NCI-H524 treated with DMSO at 0.1 percent for 48 hours (cell line): ENCODE measurements around the gene RBM33.

ENCODE experiments used
- DNase-seq: peaks from one replicate; lab custom pipeline; 2025; lab: John Stamatoyannopoulos, UW

Gene RBM33

DNA sequence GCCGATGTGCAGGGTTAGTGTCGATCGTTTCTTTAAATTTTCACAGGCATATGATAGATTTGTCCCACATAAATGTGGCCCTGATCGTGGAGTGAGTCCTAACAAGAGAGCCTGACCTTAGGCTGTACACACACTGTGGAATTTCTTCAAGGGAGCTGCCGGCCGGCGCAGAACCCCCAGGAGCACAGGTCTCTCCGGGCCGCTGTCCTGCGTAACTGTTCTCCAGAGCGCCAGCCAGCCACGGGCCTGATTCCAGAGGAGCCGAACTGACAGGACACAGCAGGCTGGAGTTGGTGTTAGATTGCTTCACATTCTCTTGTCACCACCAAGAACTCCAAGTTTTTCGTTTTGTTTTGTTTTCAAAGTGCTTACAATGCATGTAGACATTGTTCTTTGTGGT lies 130.5 kb downstream of the RBM33 start:
- DNase-seq, result no peak

DNA sequence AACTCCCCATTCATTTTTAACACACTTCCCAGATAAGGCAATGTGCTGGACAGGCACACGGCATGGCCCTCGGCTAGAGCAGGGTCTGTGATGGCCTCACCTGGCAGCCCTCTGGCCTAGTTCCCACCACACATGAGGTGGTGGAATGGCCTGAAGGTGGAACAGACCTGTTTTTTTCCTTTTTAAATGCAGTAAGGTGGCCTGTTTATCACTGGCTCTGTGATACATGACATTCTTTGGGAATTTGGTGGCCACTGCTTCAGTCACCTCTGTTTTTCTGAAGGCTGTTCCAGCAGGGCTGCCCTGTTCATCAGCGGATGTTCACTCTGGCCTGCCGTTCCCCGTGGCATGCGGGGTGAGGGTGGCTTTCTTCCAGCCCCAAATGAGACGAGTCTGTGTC lies 131.2 kb downstream of the RBM33 start:
- DNase-seq, result no peak

DNA sequence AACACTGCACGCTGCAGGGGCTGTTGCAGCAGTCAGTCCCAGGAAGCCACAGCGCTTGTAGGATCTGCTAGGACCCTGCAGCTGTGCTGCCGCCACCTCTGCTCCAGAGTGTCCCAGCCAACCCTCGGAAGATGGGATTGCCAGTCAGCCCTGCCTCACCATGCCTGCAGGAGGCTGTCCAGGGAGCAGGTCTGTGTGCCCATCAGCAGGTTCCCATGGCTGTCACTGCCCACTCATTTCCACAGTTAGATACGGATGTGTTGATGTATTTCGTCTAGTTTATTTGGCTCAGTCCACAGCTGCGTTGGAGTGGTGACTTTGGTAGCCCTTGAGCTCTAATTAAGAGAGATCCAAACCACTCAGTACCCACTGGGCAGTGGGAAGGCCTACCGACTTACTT lies 132.1 kb downstream of the RBM33 start:
- no peak for DNase-seq

DNA sequence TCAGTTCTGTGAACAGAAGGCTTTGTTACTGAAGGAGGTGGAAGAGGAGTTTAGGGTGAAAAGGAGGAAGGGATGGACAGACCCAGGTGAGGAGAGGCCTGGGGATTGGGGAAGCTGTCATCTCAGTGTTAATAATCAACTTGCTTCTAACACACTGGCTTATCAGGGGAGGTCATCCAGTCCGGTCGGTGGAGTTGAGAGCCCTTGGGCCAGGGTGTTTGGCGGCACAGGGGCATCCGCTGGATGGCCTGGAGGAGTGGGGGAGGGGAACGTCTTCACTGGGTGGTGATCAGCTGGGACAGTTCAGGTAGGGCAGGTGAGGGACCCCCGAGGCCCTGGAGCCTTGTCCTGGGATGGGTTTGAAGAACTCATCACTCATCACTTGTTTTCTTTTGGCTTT lies 133.9 kb downstream of the RBM33 start:
- no peak for DNase-seq

DNA sequence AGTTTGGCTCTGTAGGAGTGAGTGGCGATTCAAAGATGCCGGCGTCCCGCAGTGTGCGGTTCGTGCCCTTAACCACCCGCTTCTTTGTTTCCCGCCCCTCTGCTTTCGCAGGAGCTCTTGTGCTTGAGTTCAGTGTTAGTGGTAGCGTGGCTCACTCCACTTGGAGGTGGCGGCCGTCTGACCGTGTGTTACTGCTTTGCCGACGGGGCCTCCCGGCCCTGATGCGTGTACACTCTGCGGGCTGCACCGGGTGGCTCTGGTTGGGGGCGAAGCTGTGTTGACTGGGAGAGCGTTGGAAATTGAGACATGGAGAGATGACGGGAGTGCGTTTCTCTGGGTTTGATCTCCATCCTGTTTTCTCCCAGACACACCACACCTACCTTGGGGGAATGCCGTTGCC lies 136.4 kb downstream of the RBM33 start:
- DNase-seq, result no peak

GRCh38 chr7:155781433-155781832 lies 137.0 kb downstream of the RBM33 start:
- no peak for DNase-seq

DNA sequence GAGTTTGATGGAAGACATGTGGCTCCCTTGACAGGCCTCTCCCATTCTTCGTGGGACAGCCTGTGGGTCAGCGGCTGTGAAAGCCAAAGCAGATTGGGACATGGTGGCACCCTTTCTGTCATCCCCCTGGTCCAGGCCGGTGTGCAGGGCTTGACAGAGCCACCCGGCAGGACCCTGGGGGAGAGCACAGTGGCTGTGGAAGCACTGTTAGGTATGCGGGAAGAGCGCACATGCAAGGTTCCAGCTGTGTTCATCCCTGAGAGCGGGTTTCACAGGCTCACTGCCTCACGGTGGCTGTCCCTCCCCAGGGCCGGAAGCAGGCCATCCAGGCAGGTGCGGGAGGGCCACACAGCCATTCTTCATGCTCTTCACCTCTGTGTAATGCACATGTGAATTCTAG lies 138.0 kb downstream of the RBM33 start:
- no peak for DNase-seq

- no peak for DNase-seq
These were observed 141.1 kb downstream of the RBM33 start for GRCh38 chr7:155785536-155785935.

DNA sequence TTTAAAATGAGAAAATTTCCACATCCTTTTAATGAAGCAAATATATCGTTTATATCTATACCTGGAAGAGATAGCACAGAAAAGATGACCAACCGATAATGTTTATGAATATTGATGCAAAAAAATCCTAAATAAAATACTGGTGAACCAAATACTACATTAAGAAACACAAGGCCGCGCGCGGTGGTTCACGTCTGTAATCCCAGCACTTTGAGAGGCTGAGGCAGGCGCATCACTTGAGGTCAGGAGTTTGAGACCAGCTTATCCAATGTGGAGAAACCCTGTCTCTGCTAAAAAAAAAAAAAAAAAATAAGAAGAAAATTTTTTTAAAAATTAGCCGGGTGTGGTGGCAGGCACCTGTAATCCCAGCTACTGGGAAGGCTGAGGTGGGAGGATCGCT lies 142.0 kb downstream of the RBM33 start:
- DNase-seq, result no peak

GRCh38 chr7:155787171-155787851 lies 142.8 kb downstream of the RBM33 start:
- DNase-seq, result no peak

GRCh38 chr7:155788616-155789000 lies 144.1 kb downstream of the RBM33 start:
- DNase-seq, result no peak

- no peak for DNase-seq
These were observed 144.7 kb downstream of the RBM33 start for GRCh38 chr7:155789001-155789725.

DNA sequence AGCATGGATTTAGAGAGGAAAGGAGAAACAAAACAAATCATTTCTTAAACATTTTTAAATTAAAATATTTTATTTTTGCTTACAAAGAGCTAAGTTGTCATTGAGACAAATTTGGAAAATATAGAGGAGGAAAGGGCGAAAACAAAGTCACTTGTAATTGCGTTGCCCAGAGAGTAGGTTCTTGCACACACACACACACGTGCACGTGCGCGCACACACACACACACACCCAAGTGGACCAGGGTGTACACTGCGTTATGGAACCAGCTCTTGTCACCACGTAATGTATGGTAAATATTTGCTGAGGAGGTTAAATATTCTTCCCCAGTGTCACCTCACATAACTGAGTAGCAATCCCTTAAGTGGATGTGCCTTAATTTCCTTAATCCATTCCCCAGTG lies 146.2 kb downstream of the RBM33 start:
- no peak for DNase-seq

DNA sequence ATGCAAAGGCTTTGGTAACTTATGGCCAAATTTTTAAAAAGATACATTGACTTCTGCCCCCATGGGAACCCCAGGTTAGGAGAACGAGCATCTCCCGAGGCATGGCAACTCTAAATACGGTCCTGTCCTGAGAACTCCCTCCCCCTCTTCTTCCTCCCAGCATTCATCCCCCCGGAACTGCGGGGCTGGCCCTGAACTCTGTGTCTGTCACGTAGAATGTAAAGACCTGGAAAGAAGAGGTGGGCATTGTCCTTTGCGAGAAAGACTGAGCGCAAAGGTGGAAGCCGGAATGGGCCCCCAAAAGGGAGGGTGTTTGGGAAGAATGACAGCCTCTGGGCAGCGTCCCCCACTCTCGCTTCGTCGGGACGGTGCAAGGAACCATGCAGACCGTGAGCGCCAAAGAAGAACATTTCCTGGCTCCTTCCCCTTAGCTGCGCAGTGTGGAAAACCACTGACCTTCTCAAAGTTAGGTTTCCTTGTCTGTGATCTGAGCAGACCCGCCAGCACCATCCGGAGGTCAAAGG lies 146.8 kb downstream of the RBM33 start:
- DNase-seq, result no peak

DNA sequence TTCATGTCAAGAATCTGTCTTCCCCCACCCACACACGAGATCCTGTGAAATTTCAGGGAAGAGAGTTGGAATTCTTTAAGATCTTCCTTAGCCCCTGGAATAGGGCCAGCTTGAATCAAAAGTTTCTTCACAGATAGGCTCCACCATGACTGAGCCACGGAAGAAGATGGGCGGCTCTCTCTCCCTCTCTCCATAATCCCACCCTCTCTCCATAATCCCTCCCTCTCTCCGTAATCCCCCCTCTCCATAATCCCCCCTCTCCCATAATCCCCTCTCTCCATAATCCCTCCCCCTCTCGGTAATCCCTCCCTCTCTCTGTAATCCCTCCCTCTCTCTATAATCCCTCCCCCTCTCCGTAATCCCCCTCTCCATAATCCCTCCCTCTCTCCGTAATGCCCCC lies 147.4 kb downstream of the RBM33 start:
- DNase-seq, result no peak

GRCh38 chr7:155792315-155792960 lies 148.0 kb downstream of the RBM33 start:
- no peak for DNase-seq

DNA sequence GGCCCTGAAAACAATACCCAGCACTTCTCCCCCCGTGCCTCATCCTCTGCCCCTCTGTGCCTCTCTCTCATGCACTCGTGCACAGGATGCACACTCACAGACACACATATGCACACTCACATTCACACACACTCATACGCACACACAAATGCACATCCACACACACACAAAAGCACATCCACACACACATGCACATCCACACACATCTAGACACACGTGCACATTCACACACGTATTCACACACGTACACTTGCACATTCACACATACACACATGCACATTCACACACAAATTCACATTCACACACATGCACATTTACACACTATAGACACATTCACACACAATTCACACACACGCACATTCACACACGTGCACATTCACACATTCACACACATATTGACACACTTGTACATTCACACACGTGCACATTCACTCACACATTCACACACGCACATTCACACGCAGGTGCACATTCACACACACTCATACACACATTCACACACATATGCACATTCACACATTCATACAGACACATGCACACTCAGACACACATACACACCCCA lies 148.6 kb downstream of the RBM33 start:
- no peak for DNase-seq

DNA sequence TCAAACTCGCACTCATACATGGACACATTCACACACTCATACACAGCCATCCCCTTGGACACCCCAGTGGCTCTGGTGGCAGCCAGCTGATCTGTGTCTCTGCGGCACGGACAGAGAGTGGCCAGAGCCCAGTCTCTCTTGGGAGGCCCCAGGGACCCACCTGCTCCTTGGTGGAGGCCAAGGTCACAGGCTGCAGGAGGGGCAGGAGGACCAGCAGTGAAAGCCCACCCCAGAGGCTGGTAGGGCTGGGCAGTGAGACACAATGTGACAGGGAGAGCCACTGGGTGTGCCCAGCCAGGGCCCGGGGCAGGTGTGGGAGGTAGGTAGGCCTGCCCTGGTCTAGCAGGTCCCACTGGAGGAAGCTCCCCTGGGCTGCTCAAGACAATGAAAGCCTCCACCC lies 149.3 kb downstream of the RBM33 start:
- no peak for DNase-seq

DNA sequence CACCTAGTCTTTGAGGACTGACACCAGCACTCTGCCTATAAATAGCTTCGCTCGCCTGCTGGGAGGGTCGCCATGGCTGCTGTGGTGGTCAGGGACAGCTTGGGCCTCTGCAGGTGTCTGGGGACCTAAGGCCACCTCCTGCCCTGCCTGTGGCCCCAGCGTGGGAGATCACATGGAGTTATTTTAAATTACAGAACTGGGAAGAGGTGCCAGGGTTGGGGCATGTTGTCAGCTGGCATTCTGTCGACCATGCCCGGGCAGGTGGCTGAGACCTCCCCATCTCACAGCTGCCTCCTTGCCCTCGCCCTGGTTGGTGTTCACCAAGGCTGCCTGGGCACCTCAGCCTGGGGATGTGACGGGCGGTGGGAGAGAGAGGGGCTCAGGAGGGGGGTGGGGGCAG lies 149.7 kb downstream of the RBM33 start:
- no peak for DNase-seq

- no peak for DNase-seq
These were observed 150.9 kb downstream of the RBM33 start for GRCh38 chr7:155795401-155795800.

GRCh38 chr7:155795951-155796350 lies 151.5 kb downstream of the RBM33 start:
- DNase-seq, result no peak

DNA sequence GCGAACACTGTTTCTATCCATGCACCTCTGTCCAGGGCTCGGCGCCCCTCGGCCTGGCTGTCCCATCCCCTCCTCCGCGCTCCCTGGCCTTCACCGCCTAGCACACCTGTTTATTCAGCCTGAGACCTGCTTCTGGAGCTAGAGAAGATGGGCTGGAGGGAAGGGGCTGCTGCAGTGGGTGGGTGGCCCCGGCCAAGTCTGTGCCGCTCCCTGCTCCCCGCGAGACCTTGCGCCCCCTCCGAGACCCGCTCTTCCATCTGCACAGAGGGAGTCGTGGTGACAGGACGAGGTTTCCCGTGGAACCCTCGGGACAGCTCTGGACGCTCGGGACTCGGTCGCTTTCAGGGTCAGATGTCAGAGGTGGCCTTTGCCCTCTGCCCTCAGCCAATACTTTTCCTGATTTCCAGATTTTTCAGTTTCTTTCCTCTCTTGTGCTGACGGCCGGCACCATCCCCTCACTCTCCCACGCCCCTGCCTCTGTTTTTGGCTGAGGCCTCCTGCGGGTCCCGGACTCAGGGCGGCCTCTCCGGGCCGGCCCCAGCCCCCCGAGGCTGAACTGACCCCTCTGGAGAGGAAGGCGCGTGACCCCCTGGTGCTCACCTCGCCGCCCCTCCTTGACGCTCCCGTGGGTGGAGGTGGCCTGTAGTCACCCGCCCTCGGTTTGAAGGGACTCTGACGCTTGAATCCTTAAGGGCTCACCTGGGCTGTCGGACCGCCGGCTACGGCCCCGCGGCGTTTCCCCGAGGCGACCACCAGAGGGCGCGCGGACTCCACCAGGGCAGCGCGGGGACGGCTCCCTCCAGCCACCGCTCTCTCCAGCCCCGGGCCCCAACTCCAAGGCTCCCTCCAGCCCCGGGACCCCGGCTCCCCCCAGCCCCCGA lies 152.2 kb downstream of the RBM33 start:
- DNase-seq, result no peak
